Bronchial epithelial cell (primary cell): ENCODE results near the gene CASD1. TPM values are rescaled to one million over a fixed set of nuclear protein-coding genes. Genes with fewer than 3 reads are reported as not detected.

ENCODE experiments used
- DNase-seq: peaks from one replicate; pipeline ENCODE4 v3.0.0-alpha.2; 2010; ENCODE audit warnings: low read depth
- FAIRE-seq: peaks from 2 replicates; lab custom pipeline; 2011; peaks lifted over from hg19 to GRCh38; lab: Jason Lieb, UNC
- H3K27me3 ChIP-seq: 2 replicates; pipeline ENCODE4 v1.5.1; 2011; ENCODE audit warnings: low read length; ENCODE audit not compliant: control insufficient read depth, insufficient read depth
- H3K36me3 ChIP-seq: 2 replicates; pipeline ENCODE4 v1.5.1; 2011; ENCODE audit warnings: low read length; ENCODE audit not compliant: control insufficient read depth, insufficient read depth
- H3K4me3 ChIP-seq: 2 replicates; pipeline ENCODE4 v1.5.1; 2011; ENCODE audit warnings: mild to moderate bottlenecking, low read depth, low read length, control low read depth
- total RNA-seq: library from RNA; depleted of rRNA; stranded (reverse); fragments of >200 nt; gene quantifications from 2 replicates; pipeline ENCODE4 v1.2.1, GENCODE V29; 2014
- TF ChIP-seq, protein P1 (sequence below): IDR thresholded peaks from 2 replicates; pipeline ENCODE4 v1.5.1; 2011; ENCODE audit warnings: mild to moderate bottlenecking, moderate library complexity, low read length, control low read depth, inconsistent platforms; ENCODE audit not compliant: insufficient read depth, severe bottlenecking

The CASD1 gene
- total RNA-seq, 1 donor from 2014 or later, result 8.7 TPM

DNA sequence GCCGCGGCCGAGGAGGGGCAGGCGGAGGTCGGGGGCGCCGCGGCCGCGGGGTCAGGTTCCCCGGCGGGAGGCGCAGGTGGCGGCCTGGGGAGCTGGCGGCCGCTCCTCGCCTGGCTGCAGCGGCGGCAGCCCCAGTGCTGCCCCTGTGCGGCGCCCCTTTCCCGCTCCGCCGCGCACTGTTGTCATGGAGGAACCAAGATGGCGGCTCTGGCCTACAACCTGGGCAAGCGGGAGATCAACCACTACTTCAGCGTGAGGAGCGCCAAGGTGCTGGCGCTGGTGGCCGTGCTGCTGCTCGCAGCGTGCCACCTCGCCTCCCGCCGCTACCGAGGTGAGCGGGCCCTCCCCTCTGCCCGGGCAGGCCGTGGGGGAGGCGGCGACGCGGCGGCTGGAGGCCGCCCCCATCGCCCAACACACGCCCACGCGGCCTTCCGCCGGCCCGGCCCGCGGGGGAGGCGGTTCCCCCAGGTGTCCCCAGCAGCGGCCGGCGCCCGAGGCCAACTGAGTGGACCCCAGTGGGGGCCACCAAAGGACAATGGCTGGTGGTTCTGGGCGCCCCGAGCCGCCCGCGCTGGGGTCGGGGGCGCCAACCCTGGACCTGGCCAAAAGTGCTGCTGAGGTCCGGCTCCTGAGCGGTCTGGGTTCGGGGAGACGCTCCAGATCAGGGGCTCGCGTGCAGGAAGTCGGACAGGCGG lies 425 bp downstream of the CASD1 start:
- TF ChIP-seq, protein P1, sequence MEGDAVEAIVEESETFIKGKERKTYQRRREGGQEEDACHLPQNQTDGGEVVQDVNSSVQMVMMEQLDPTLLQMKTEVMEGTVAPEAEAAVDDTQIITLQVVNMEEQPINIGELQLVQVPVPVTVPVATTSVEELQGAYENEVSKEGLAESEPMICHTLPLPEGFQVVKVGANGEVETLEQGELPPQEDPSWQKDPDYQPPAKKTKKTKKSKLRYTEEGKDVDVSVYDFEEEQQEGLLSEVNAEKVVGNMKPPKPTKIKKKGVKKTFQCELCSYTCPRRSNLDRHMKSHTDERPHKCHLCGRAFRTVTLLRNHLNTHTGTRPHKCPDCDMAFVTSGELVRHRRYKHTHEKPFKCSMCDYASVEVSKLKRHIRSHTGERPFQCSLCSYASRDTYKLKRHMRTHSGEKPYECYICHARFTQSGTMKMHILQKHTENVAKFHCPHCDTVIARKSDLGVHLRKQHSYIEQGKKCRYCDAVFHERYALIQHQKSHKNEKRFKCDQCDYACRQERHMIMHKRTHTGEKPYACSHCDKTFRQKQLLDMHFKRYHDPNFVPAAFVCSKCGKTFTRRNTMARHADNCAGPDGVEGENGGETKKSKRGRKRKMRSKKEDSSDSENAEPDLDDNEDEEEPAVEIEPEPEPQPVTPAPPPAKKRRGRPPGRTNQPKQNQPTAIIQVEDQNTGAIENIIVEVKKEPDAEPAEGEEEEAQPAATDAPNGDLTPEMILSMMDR, result peak; percentile 40
- H3K4me3 ChIP-seq, result peak overlapping the region; percentile 68
- FAIRE-seq (no peak), DNase-seq (peak; percentile 32)
- H3K27me3 ChIP-seq, result no peaks in the 10 kb centered on the region
- no peaks in the 10 kb centered on the region for H3K36me3 ChIP-seq

- Histone ChIP-seq H3K27me3 (no peaks in the 10 kb centered on the region), H3K36me3 (no peaks in the 10 kb centered on the region), H3K4me3 (peak overlapping the region; percentile 68)
- TF ChIP-seq, protein P1, result no peak
- FAIRE-seq (no peak), DNase-seq (no peak)
Measured at GRCh38 chr7:94510582-94511496, 1.2 kb downstream of the CASD1 start.

DNA sequence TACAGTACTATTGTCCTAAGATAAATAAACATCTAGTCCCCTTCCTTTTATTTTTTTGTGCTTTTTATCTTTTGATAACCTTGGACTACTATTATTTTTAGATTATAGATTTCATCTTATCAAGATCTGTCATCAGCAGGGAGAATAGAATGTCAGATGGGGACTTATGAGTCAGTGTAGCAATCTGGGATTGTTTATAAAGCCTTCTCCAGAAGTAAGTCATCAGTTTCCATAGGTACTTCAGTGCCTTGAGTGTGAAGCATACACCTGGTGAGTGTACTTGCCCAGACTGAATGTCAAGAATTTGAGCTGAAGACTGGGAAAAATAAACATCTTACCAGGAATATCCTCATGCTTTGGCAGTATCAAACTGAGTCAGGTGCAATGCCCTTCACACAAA lies 2.1 kb downstream of the CASD1 start:
- Histone ChIP-seq H3K36me3 (no peaks in the 10 kb centered on the region), H3K27me3 (no peaks in the 10 kb centered on the region), H3K4me3 (no peak overlapping the region)
- peak; percentile 89 for DNase-seq
- TF ChIP-seq, protein P1, result no peak
- FAIRE-seq, result no peak

- DNase-seq, result no peak
- Histone ChIP-seq H3K36me3 (no peaks in the 10 kb centered on the region), H3K27me3 (no peaks in the 10 kb centered on the region), H3K4me3 (no peak overlapping the region)
- TF ChIP-seq, protein P1, result no peak
- no peak for FAIRE-seq
Measured at GRCh38 chr7:94512735-94513564, 3.3 kb downstream of the CASD1 start.

DNA sequence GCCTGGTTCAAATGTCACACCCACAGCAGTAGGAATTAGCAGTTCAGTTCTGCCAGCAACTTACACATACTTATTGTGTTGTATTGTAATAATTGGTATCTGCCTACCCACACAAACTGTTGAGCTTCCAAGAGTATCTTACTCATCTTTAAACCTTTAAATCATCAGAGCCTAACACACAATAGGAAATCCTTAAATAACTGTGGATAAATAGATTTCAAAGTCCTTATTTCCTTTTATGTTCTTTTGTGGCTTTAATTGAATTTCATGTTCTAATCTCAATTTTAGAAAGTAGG lies 3.9 kb downstream of the CASD1 start:
- no peak overlapping the region for H3K4me3 ChIP-seq
- FAIRE-seq (no peak), DNase-seq (no peak)
- H3K27me3 ChIP-seq, result no peaks in the 10 kb centered on the region
- TF ChIP-seq, protein P1, result no peak
- H3K36me3 ChIP-seq, result no peaks in the 10 kb centered on the region
